HG03378 (cell line): ENCODE results near the gene ABITRAM.
"Not testable (repeated sequence)": the region's sequence is repeated elsewhere in the genome, so short reads cannot be mapped to it uniquely, and the experiment has no call there.

ENCODE experiments used
- ATAC-seq: cut with Tn5 transposase; IDR thresholded peaks from one replicate; pipeline ENCODE4 v1.9.1; 2021; ENCODE audit warnings: mild to moderate bottlenecking, moderate library complexity; ENCODE audit not compliant: unreplicated experiment

ABITRAM gene

GRCh38 chr9:108924466-108924865 lies 9.7 kb upstream of the ABITRAM start:
- no peak for ATAC-seq

- ATAC-seq: no peak
Measured at GRCh38 chr9:108928386-108928785, 5.8 kb upstream of the ABITRAM start.

DNA sequence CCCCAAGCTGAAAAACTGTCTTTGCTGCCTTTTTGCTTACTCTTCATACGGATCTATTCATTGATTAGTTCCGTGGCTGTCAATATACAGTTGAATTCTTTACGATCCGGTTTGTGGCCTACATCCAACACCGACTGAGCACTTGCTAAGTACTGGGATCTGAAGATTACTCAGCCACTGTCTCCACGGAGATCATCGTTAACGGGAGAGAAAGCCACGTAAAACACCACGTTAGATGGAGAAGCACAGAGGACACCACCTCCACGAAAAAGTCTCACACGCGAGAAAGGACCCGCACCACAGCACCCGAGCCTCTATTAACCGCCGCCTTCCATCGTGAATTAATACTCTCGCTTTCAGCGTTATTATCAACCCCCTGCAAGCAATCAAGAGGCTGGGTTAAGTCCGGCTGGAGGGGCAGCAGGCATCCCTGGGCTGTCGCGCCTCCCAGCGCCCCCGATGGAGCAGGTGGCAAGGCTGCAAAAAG lies 926 bp upstream of the ABITRAM start:
- no peak for ATAC-seq

DNA sequence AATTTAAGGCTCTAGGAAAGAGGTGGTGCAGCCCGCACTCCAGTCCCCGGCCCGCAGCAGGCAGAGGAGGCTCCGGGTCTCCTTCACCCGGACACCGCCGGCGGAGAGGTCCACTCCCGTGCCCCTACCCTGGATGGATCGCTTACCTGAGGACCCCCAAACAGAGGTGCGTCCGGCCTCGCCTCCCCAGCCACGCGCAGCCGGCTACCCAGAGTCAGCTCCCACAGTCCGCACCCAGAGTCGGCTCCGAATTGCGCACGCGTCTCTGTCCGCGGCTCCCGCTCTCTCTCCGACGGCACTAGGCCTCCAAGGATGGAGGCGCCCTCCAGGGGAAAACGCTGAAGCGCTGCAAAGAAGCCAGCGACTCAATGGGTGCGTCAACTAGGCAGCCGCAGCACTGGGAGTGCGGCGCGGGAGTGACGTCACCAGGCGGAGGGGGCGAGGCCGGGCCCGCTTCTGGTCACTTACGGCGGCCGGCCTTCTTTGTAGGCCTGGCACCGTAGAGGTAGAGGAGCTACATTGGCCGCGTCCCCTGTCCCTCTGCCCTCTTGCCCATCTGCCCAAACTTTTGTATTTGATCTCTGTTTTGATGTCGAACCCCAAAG lies 380 bp upstream of the ABITRAM start, which contains the start of gene ELP1:
Gene ELP1, minus strand, starts transcription at position 407 of the 605 bp plus-strand sequence. CDS start 2,978 bp downstream, outside the sequence.
- peak; percentile 79 for ATAC-seq

DNA sequence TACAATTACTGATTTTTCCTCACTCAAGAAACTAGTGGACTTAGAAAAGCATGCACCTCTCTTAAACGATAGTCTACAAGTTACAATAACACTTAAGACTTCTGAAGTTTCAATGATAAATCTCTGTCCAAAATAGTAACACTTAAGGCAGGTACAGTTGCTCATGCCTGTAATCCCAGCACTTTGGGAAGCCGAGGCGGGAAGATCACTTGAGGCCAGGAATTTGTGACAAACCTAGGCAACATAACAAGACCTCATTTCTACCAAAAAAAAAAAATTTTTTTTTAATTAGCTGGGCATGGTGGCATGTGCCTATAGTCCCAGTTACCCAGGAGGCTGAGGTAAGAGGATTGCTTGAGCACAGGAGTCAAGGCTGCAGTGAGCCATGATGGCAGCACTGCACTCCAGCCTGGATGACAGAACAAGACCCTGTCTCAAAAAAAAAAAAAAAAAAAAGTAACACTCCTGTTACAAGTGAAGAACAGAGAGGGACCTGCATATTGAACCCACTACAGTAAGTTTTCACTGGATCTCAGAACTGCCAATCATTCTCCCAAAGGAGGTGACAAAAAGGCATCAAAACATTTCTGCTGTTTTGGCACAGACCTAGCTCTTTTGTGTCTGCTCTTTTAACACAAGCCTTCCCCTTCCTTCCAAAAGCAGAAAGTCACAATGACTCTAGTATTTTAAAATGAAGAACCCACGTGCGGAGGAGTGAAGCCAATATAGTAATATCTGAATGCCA lies 3.5 kb downstream of the ABITRAM start:
- ATAC-seq: no peak

DNA sequence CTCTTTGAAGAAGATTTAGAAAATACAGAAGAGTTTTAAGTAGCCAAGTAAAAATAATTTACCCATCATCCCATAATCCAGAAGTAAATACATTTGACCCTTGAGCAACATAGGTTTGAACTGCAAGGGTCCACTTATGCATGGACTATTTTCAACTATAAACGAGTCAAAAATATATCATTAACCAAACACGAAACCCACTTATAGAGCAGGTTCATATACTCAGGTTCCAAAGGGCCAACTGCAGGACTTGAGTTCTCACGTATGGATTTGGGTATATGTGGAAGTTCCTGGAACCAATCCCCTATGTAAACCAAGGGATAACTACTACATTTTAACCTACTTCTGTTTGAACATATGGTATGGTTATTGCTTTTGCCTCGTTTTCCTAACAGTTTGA lies 5.8 kb downstream of the ABITRAM start:
- no peak for ATAC-seq

- no peak for ATAC-seq
Measured at GRCh38 chr9:108950168-108950567, 16.0 kb downstream of the ABITRAM start.

- no peak for ATAC-seq
Measured at GRCh38 chr9:108951578-108951977, 17.4 kb downstream of the ABITRAM start.

DNA sequence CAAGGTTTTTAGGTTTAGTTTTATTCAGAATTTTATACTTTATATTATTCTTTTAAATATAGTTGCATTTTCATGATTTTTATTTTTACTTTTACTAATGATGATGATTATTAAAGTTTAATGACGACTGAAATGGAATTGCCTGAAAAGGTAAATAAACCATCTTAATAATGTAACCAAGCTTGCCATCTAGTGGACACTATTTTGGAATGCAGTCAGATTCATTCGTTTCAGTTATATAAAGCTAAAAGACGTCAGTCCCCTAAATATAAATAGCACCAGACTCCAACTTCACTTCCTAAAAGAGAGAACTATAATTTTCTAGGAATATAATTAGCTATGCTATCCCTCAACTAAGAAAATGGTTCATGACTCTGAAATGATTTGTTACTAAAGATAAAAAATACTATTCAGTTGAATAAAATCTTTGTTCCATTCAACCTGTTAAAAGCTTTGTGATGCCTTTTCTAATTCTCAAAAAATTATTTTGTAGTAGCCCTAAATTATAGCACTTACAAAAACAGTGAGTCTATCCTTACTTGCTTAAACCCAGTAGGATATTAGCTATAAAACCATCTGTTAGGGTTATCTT lies 19.9 kb downstream of the ABITRAM start:
- no peak for ATAC-seq

DNA sequence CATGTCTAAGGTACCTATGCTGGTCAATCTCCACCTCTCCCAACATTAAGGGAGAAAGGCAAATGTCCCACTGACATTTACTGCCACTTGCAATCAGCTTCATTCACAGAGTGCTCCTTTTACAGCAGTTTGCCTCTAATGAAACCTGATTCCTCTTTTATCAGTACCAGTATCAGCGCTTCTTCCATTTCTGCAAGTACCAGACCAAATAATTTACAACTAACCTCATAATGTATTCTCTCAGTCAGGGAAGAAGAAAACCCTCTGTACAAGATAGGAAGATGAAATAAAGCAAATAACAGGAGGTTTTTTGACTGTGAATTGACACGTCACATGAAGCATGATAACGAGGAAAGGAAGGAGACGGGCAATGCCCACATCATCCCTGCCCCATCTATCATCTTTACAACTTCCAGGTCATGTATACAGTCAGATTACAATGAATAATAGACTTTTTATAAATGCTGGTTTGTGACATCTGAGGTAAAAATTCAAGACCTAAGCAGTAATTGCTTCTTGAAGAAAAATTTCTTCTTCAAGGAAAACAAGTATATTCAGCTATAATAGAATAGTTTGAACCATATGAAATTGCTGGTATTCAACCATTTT lies 21.9 kb downstream of the ABITRAM start:
- no peak for ATAC-seq

DNA sequence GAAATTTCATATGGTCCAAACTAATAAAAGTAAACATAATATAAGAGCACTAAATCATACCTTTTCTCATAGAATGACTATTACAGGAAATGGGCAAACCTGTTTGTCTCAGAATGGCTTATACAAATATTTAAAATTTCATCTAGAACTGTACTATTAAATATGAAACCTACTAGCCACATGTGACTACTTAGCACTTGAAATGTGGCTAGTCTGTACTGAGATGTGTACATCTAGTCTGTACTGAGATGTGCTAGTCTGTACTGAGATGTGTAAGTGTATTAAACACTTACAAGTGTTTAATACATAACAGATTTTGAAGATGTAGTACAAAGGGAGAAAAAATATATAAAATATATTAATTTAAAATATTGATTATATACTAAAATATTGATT lies 22.4 kb downstream of the ABITRAM start:
- no peak for ATAC-seq

GRCh38 chr9:108960331-108960730 lies 26.1 kb downstream of the ABITRAM start:
- ATAC-seq: no peak

DNA sequence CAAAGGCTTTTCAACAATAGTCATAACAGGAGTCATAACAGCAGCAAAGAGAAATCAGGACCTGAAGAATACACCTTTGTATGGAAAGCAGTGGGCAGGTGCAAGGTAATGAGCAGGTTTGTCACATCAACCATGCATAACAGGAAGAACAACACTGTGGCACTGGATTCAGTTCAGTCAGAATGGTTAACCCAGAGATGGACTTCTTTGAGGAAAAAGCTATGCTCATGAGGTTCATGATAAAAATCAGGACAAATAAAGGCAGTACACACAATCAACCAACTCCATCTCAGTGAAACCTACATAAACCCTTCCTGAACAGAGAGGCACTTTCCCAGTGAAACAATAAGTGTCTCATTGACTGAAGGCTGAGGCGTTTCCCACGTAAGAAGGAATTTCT lies 27.0 kb downstream of the ABITRAM start:
- ATAC-seq: no peak

- ATAC-seq: no peak
Measured at GRCh38 chr9:108963459-108964143, 29.4 kb downstream of the ABITRAM start.

GRCh38 chr9:108967916-108968315 lies 33.7 kb downstream of the ABITRAM start:
- no peak for ATAC-seq

GRCh38 chr9:108971392-108971791 lies 37.2 kb downstream of the ABITRAM start:
- ATAC-seq: not testable (repeated sequence)

DNA sequence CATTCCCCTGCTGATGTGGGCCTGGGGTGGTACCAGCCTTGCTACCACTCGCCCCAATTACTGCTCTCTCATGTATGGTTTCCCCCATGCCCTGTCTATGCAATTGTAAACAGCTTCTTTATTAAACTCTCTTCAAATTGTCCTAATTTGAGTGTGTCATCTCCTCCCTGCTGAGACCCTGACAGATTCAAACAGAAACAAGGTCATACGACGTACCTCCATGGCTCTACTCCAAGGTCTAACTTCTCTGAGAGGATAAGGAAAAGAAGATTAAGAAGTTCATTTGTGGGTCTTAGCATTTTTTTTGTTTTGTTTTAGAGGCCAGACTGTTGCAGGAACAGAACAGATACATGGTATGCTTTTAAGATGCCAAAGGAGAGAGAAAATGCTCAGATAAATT lies 38.0 kb downstream of the ABITRAM start:
- ATAC-seq: no peak

- ATAC-seq: no peak
Measured at GRCh38 chr9:108972626-108973209, 38.5 kb downstream of the ABITRAM start.

- ATAC-seq: no peak
Measured at GRCh38 chr9:108973895-108974294, 39.7 kb downstream of the ABITRAM start.

DNA sequence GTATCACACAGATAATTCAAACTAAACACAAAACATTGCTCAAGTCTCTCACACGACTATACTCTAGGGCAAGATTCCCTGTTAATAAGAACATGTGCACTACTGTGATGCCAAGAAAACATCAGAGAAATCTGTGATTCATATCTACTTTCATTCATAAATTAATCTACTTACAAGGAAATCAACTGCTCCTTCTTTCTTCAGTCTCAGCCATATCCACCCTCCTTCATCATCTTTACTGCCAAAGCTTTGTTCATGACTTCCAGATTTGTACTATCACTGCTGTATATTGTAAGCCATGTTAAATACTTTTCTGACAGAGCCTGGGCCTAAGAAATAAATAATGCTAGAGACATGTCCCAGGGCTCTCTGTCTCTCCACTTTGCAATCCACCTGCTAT lies 44.0 kb downstream of the ABITRAM start:
- ATAC-seq: no peak

- ATAC-seq: no peak
Measured at GRCh38 chr9:108980893-108981292, 46.7 kb downstream of the ABITRAM start.
